Body of pancreas (tissue), 4 donors: ENCODE results near the gene SCFD2. TPM values are rescaled to one million over a fixed set of nuclear protein-coding genes. Genes with fewer than 3 reads are reported as not detected.

Experiments used
- ATAC-seq: fragments of 150-250 bp; one replicate; pipeline ENCODE4 v1.9.1; 2016
- DNase-seq, 4 donors: peaks; one replicate each; pipeline ENCODE4 v3.0.0-alpha.2; 2019
- H3K27ac ChIP-seq, 4 donors: fragments of 200-600 bp; sonication (generic); 1 replicate in 3 of 4; 2 replicates in 1 of 4; pipeline versions ENCODE4 v1.5.1 to v1.6.1; 2016 to 2019; ENCODE audit warnings: mild to moderate bottlenecking in 1 of 4, mixed read lengths in 1 of 4, moderate library complexity in 1 of 4
- H3K27me3 ChIP-seq, 2 donors: fragments of 200-600 bp; sonication (generic); one replicate each; pipeline ENCODE4 v1.6.0; 2016; ENCODE audit warnings: mild to moderate bottlenecking in 1 of 2
- H3K36me3 ChIP-seq, 2 donors: fragments of 200-600 bp; sonication (generic); replicated peaks in 1 of 2; 2 replicates each; pipeline ENCODE4 v1.5.1; 2016; ENCODE audit warnings: low read depth in 2 of 2; ENCODE audit not compliant: insufficient read depth in 1 of 2
- H3K4me1 ChIP-seq: fragments of 200-600 bp; sonication (generic); one replicate; pipeline ENCODE4 v1.6.0; 2016
- H3K4me3 ChIP-seq, 2 donors: fragments of 200-600 bp; sonication (generic); 1 replicate in 1 of 2; 2 replicates in 1 of 2; pipeline ENCODE4 v1.5.1; 2016 to 2019
- H3K9me3 ChIP-seq, 3 donors: fragments of 200-600 bp; sonication (generic); 1 replicate in 2 of 3; 2 replicates in 1 of 3; pipeline ENCODE4 v1.5.1; 2016
- POLR2A ChIP-seq, 3 donors: fragments of 450-650 bp; IDR thresholded peaks; one replicate each; pipeline ENCODE4 v1.6.1; 2016; ENCODE audit warnings: antibody characterized with exemption in 3 of 3, mild to moderate bottlenecking in 2 of 3
- WGBS, 2 donors: methylation state at CpG; one replicate each; pipeline ENCODE4 v1.1.5; 2017; 5-methylcytosine and 5-hydroxymethylcytosine counted together
- intact Hi-C: fragments of 100-400 bp; cut with DNase I; formaldehyde crosslinking; loops from one replicate; pipeline ENCODE4 v1.15.1; 2023
- total RNA-seq, 2 donors: library from RNA; depleted of rRNA; stranded (reverse); fragments of >200 nt; gene quantifications; one replicate each; pipeline ENCODE4 v1.1.0, GENCODE V29; 2016
- TF ChIP-seq, protein P1 (sequence below), 7 experiments: fragments of 450-650 bp in 4 of 7; fragments of 200-600 bp in 3 of 7; sonication (generic) in 3 of 7; IDR thresholded peaks; one replicate each; pipeline ENCODE4 v1.5.1; 2016 to 2019; ENCODE audit warnings: antibody characterized with exemption in 7 of 7

The SCFD2 gene
- total RNA-seq, 2 donors from 2014 or later, result 17.9 to 53.7 TPM

DNA sequence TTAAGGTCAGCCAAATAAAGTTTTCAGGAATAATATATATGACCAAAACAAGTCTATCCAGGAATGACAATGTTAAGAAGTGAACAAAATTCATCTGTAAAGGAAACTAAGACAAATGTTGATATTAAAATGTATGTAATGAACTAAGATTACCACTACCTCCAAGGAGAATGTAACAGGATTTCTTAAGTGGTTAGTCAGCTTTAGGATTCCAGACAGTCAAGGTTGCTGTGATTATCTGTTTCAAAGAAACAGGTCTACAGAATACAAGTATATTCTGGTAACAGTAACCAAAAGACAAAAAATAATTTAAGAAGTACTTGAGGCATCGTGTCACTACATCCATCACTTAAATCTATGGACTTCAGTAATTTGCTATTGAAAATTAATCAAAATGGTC lies 172.8 kb downstream of the SCFD2 start:
- Histone ChIP-seq H3K4me3 (no peak overlapping the region), H3K27me3 (no peaks in the 10 kb centered on the region), H3K9me3 (no peaks in the 10 kb centered on the region), H3K4me1 (peaks cover 8% of the 10 kb centered on the region), H3K36me3 (no peaks in the 10 kb centered on the region), H3K27ac (no peak overlapping the region)
- TF ChIP-seq, protein P1, sequence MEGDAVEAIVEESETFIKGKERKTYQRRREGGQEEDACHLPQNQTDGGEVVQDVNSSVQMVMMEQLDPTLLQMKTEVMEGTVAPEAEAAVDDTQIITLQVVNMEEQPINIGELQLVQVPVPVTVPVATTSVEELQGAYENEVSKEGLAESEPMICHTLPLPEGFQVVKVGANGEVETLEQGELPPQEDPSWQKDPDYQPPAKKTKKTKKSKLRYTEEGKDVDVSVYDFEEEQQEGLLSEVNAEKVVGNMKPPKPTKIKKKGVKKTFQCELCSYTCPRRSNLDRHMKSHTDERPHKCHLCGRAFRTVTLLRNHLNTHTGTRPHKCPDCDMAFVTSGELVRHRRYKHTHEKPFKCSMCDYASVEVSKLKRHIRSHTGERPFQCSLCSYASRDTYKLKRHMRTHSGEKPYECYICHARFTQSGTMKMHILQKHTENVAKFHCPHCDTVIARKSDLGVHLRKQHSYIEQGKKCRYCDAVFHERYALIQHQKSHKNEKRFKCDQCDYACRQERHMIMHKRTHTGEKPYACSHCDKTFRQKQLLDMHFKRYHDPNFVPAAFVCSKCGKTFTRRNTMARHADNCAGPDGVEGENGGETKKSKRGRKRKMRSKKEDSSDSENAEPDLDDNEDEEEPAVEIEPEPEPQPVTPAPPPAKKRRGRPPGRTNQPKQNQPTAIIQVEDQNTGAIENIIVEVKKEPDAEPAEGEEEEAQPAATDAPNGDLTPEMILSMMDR (IDR thresholded peaks at IDR 0.05), result no peak
- TF ChIP-seq POLR2A (IDR thresholded peaks at IDR 0.05), result no peak
- ATAC-seq (no peak), DNase-seq (no peak)
- 86 to 97% methylated on average over 1 of the region's 1 CpG for WGBS, 2 donors
- intact Hi-C loops, result loop anchor here (10.0 kb wide), 2 partner anchors 612 to 1042 kb away; no protein-coding TSS in a partner anchor

DNA sequence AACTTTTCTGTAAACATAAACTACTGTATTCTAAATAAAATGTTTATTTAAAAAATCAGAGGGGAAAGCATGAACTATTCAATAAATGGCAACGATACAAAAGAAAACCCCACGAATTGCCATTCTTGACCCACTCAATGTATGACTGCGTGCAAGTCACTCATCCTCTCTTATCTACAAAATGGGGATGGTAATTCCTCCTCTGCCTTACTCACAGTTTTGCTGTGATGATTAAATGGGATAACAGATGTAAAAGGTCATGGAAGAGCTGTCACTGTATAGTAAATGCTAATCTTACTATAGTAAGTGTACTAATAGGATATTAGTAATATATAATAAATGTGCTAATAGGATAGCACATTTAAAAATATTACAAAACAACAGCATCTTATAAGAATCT lies 173.4 kb downstream of the SCFD2 start:
- Histone ChIP-seq H3K4me3 (no peak overlapping the region), H3K27ac (no peak overlapping the region), H3K36me3 (no peaks in the 10 kb centered on the region), H3K4me1 (peaks cover 12% of the 10 kb centered on the region), H3K27me3 (no peaks in the 10 kb centered on the region), H3K9me3 (no peaks in the 10 kb centered on the region)
- intact Hi-C loops, result loop anchor here (10.0 kb wide), 2 partner anchors 612 to 1042 kb away; no protein-coding TSS in a partner anchor
- 85 to 90% methylated on average over 3 of the region's 3 CpGs for WGBS, 2 donors
- DNase-seq (no peak), ATAC-seq (no peak)
- TF ChIP-seq, protein P1 (IDR thresholded peaks at IDR 0.05), result no peak
- no peak for TF ChIP-seq POLR2A (IDR thresholded peaks at IDR 0.05)

DNA sequence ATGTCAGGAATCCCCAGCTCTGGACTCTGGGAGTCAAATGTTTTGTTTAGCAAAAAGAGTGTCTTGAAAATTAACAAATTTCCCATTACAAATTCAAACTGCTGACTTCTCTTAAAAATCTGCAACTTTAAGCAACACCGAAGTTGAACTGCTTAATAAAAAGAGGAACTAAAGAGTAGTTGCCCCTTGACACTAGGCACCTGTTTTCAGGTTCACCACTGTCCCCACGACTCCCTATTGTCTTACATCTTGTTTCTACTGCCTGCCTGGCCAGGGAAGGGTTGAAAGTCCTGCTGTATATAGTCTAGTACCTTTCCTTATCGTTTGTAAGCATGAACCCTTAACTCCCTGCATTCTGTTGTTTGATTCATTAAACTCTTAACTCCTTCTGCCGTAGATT lies 173.9 kb downstream of the SCFD2 start:
- no peak overlapping the region for H3K4me3 ChIP-seq
- TF ChIP-seq, protein P1 (IDR thresholded peaks at IDR 0.05), result no peak
- no peak for TF ChIP-seq POLR2A (IDR thresholded peaks at IDR 0.05)
- H3K9me3 ChIP-seq, result no peaks in the 10 kb centered on the region
- H3K27me3 ChIP-seq, result no peaks in the 10 kb centered on the region
- peaks cover 12% of the 10 kb centered on the region for H3K4me1 ChIP-seq
- no peak for DNase-seq
- no peak overlapping the region for H3K27ac ChIP-seq
- no peak for ATAC-seq
- WGBS, 2 donors, result 65 to 76% methylated on average over 4 of the region's 4 CpGs
- no peaks in the 10 kb centered on the region for H3K36me3 ChIP-seq
- intact Hi-C loops, result loop anchor here (10.0 kb wide), 2 partner anchors 613 to 1043 kb away; no protein-coding TSS in a partner anchor

DNA sequence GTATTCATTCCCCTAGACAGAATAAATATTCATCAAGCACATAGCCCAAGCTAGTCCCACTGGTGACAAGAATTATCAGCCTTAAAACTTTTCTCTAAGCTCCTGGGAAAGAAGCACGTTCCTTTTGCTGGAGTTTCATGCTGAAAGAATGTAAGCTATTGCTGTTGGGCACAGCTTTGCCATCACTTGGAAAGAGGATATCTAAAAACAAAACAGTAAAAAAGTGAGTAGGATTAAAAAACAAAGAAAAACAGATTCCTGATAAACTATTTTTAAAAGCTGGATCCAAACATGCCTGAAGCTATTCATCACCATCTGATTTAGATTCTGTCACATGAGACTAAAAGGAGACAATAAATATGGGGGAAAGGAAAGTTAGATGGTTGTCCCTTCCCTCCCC lies 176.8 kb downstream of the SCFD2 start:
- DNase-seq (no peak), ATAC-seq (no peak)
- Histone ChIP-seq H3K27me3 (no peaks in the 10 kb centered on the region), H3K4me3 (no peak overlapping the region), H3K9me3 (no peaks in the 10 kb centered on the region), H3K4me1 (peaks cover 12% of the 10 kb centered on the region), H3K36me3 (no peaks in the 10 kb centered on the region), H3K27ac (no peak overlapping the region)
- no peak for TF ChIP-seq POLR2A (IDR thresholded peaks at IDR 0.05)
- TF ChIP-seq, protein P1 (IDR thresholded peaks at IDR 0.05), result no peak
- intact Hi-C loops, result no loop called here
- WGBS, 2 donors, result 82 to 87% methylated on average over 1 of the region's 1 CpG

DNA sequence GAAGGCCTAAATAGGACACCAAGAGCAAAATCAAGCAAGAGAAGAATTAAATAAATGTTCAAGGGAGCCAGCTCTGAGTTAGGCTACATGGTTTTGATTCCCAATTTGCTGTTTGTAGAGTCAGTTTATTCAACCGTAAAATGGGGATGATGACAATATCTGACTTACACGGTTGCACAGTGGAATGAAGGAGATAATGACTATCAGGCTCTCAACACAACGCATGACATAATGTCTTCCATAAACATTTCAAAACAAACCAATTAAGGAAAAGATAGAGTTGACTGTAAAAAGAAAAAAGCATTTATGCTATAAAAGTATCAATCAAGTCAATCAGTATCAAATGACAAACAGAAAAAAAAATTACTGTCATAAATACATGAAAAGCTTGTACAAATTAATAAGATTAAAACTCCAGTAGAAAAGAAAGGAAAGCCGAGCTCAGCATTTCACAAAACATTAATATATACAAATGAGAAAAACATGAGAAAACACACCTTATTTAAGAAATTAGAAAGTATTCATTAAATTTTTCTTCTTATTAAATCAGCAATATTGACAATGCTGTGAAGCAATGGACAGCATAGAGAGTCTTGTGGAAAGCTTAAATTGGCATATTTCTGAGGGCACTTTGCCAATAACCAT lies 179.0 kb downstream of the SCFD2 start:
- TF ChIP-seq, protein P1 (IDR thresholded peaks at IDR 0.05), result no peak
- no peak for TF ChIP-seq POLR2A (IDR thresholded peaks at IDR 0.05)
- WGBS, 2 donors, result 79% methylated on average over 4 of the region's 4 CpGs
- H3K4me1 ChIP-seq, result peaks cover 12% of the 10 kb centered on the region
- H3K27me3 ChIP-seq, result no peaks in the 10 kb centered on the region
- DNase-seq, result no peak
- H3K9me3 ChIP-seq, result no peaks in the 10 kb centered on the region
- no peak overlapping the region for H3K27ac ChIP-seq
- no peak overlapping the region for H3K4me3 ChIP-seq
- intact Hi-C loops, result no loop called here
- no peak for ATAC-seq
- H3K36me3 ChIP-seq, result no peaks in the 10 kb centered on the region
